Tibial nerve (tissue), 4 donors: ENCODE measurements around the gene SUCO. TPM values are rescaled to one million over a fixed set of nuclear protein-coding genes. Genes with fewer than 3 reads are reported as not detected.

Source experiments
- DNase-seq, 2 donors: peaks; one replicate each; pipeline ENCODE4 v3.0.0-alpha.2; 2019; ENCODE audit warnings: low spot score in 2 of 2
- H3K27ac ChIP-seq, 4 donors: fragments of 200-600 bp; sonication (generic) in 3 of 4; one replicate each; pipeline ENCODE4 v1.5.1; 2017 to 2019; ENCODE audit warnings: mild to moderate bottlenecking in 1 of 4
- H3K27me3 ChIP-seq, 2 donors: fragments of 200-600 bp; sonication (generic) in 1 of 2; one replicate each; pipeline versions ENCODE4 v1.5.1 to v1.6.0; 2017 to 2019
- H3K36me3 ChIP-seq, 3 donors: fragments of 200-600 bp; sonication (generic); one replicate each; pipeline ENCODE4 v1.5.1; 2018 to 2019
- H3K4me1 ChIP-seq, 4 donors: fragments of 200-600 bp; sonication (generic) in 3 of 4; one replicate each; pipeline ENCODE4 v1.5.1; 2017 to 2019
- H3K4me3 ChIP-seq, 4 donors: fragments of 200-600 bp; sonication (generic) in 3 of 4; one replicate each; pipeline ENCODE4 v1.5.1; 2017 to 2019; ENCODE audit warnings: mild to moderate bottlenecking in 1 of 4, moderate library complexity in 1 of 4
- H3K9me3 ChIP-seq, 4 donors: fragments of 200-600 bp; sonication (generic) in 3 of 4; one replicate each; pipeline ENCODE4 v1.5.1; 2017 to 2019
- CTCF ChIP-seq, 5 experiments: fragments of 200-600 bp in 3 of 5; fragments of 450-650 bp in 2 of 5; sonication (generic) in 3 of 5; IDR thresholded peaks; one replicate each; pipeline ENCODE4 v1.5.1; 2016 to 2019; ENCODE audit warnings: antibody characterized with exemption in 5 of 5, mild to moderate bottlenecking in 3 of 5, moderate library complexity in 2 of 5
- EP300 ChIP-seq, 2 donors: sonication (generic); formaldehyde crosslinking; IDR thresholded peaks; one replicate each; pipeline ENCODE4 v1.6.1; 2017; ENCODE audit warnings: antibody characterized with exemption in 2 of 2, mild to moderate bottlenecking in 1 of 2
- POLR2A ChIP-seq, 2 donors: fragments of 450-650 bp; IDR thresholded peaks; one replicate each; pipeline ENCODE4 v1.6.1; 2017; ENCODE audit warnings: antibody characterized with exemption in 2 of 2, mild to moderate bottlenecking in 2 of 2, moderate library complexity in 2 of 2
- WGBS, 2 donors: methylation state at CpG; one replicate each; pipeline ENCODE4 v1.1.5; 2018; 5-methylcytosine and 5-hydroxymethylcytosine counted together
- total RNA-seq, 4 donors: library from RNA; depleted of rRNA; stranded (reverse); fragments of >200 nt; gene quantifications; one replicate each; pipeline ENCODE4 v1.1.0, GENCODE V29; 2016

The SUCO gene
- total RNA-seq, 4 donors from 2014 or later: 33.6 to 48.6 (median 42.1) TPM

GRCh38 chr1:172496678-172497077 is 36.3 kb upstream of the SUCO start:
- Histone ChIP-seq H3K4me1 (peaks cover 0 to 5% (median 0%) of the 10 kb centered on the region in 4 donors), H3K4me3 (no peak overlapping the region), H3K36me3 (no peaks in the 10 kb centered on the region), H3K9me3 (no peaks in the 10 kb centered on the region), H3K27ac (no peak overlapping the region), H3K27me3 (no peaks in the 10 kb centered on the region)
- DNase-seq: no peak
- WGBS, 2 donors: 63 to 67% methylated on average over 1 of the region's 1 CpG
- TF ChIP-seq EP300 (IDR thresholded peaks at IDR 0.05) (no peak), POLR2A (IDR thresholded peaks at IDR 0.05) (no peak), CTCF (IDR thresholded peaks at IDR 0.05) (no peak)

GRCh38 chr1:172497230-172497629 is 35.7 kb upstream of the SUCO start:
- H3K9me3 ChIP-seq: no peaks in the 10 kb centered on the region
- TF ChIP-seq CTCF (IDR thresholded peaks at IDR 0.05) (no peak), POLR2A (IDR thresholded peaks at IDR 0.05) (no peak), EP300 (IDR thresholded peaks at IDR 0.05) (no peak)
- DNase-seq: no peak
- no peaks in the 10 kb centered on the region for H3K27me3 ChIP-seq
- peaks cover 0 to 5% (median 0%) of the 10 kb centered on the region in 4 donors for H3K4me1 ChIP-seq
- H3K27ac ChIP-seq: no peak overlapping the region
- no peaks in the 10 kb centered on the region for H3K36me3 ChIP-seq
- H3K4me3 ChIP-seq: no peak overlapping the region
- 25 to 35% methylated on average over 5 of the region's 5 CpGs for WGBS, 2 donors

- no peaks in the 10 kb centered on the region for H3K9me3 ChIP-seq
- TF ChIP-seq CTCF (IDR thresholded peaks at IDR 0.05) (no peak), EP300 (IDR thresholded peaks at IDR 0.05) (no peak), POLR2A (IDR thresholded peaks at IDR 0.05) (no peak)
- H3K36me3 ChIP-seq: no peaks in the 10 kb centered on the region
- DNase-seq: no peak
- no peaks in the 10 kb centered on the region for H3K27me3 ChIP-seq
- no peak overlapping the region for H3K4me3 ChIP-seq
- 89 to 92% methylated on average over 2 of the region's 2 CpGs for WGBS, 2 donors
- peaks cover 0 to 5% (median 0%) of the 10 kb centered on the region in 4 donors for H3K4me1 ChIP-seq
- no peak overlapping the region for H3K27ac ChIP-seq
These were observed 34.1 kb upstream of the SUCO start for GRCh38 chr1:172498857-172499256.

GRCh38 chr1:172499636-172500141 is 33.3 kb upstream of the SUCO start:
- Histone ChIP-seq H3K4me1 (peaks cover 0 to 5% (median 0%) of the 10 kb centered on the region in 4 donors), H3K27ac (no peak overlapping the region), H3K4me3 (no peak overlapping the region), H3K36me3 (no peaks in the 10 kb centered on the region), H3K27me3 (no peaks in the 10 kb centered on the region), H3K9me3 (no peaks in the 10 kb centered on the region)
- WGBS, 2 donors: 94 to 95% methylated on average over 3 of the region's 3 CpGs
- TF ChIP-seq CTCF (IDR thresholded peaks at IDR 0.05) (no peak), EP300 (IDR thresholded peaks at IDR 0.05) (no peak), POLR2A (IDR thresholded peaks at IDR 0.05) (no peak)
- DNase-seq: no peak

- 68 to 72% methylated on average over 2 of the region's 2 CpGs for WGBS, 2 donors
- no peak for TF ChIP-seq POLR2A (IDR thresholded peaks at IDR 0.05)
- no peak for TF ChIP-seq CTCF (IDR thresholded peaks at IDR 0.05)
- no peak for TF ChIP-seq EP300 (IDR thresholded peaks at IDR 0.05)
- H3K27ac ChIP-seq: no peak overlapping the region
These were observed 32.7 kb upstream of the SUCO start for GRCh38 chr1:172500207-172500606.

More at GRCh38 chr1:172500207-172500606, 32.7 kb upstream of the SUCO start:
- Histone ChIP-seq H3K4me3 (no peak overlapping the region), H3K27me3 (no peaks in the 10 kb centered on the region), H3K36me3 (no peaks in the 10 kb centered on the region), H3K9me3 (no peaks in the 10 kb centered on the region), H3K4me1 (peaks cover 0 to 5% (median 0%) of the 10 kb centered on the region in 4 donors)
- no peak for DNase-seq
